Measurements from ENCODE around the gene CHD9.

The CHD9 gene

GRCh38 chr16:53130159-53131049, 75.6 kb downstream of the CHD9 start:
- Histone ChIP-seq H3K9me3 (ENCODE audit: control insufficient read depth, insufficient read depth, low read depth, low read length) (no peaks in the 10 kb centered on the region), H3K4me3 (ENCODE audit: low read depth, low read length) (peak overlapping the region; percentile 79), H3K36me3 (ENCODE audit: control insufficient read depth in 2 of 2, insufficient read depth in 1 of 2, low read length in 2 of 2) (no peaks in the 10 kb centered on the region), H3K27ac (ENCODE audit: extremely low read depth, low read depth, low read length) (peak overlapping the region; percentile 62; the same call in 1 of the 2 replicates), H3K4me1 (ENCODE audit: control insufficient read depth, insufficient read depth, low read length) (no peaks in the 10 kb centered on the region)
- ChIA-PET POLR2A (interaction anchor here (0.5 to 1.5 kb wide), 3 partner anchors 31 to 79 kb away, joined by 6 to 7 read pairs (median 6); partner anchors contain the start of gene CHD9), CTCF (interaction anchor here (0.9 to 1.5 kb wide), 4 partner anchors 26 to 85 kb away, joined by 3 to 4 read pairs (median 4); no protein-coding TSS in a partner anchor)
- TF ChIP-seq ZXDB (tag by site-specific recombination; IDR thresholded peaks at IDR 0.05) (peak; percentile 74), ZNF24 (tag by site-specific recombination; IDR thresholded peaks at IDR 0.05) (no peak), ZNF621 (tag by site-specific recombination; IDR thresholded peaks at IDR 0.05) (no peak), ZNF121 (tag by site-specific recombination; IDR thresholded peaks at IDR 0.05) (no peak), ZNF677 (tag by site-specific recombination; IDR thresholded peaks at IDR 0.05) (no peak), SP3 (tag by site-specific recombination; IDR thresholded peaks at IDR 0.05) (peak; percentile 73), PRDM6 (tag by site-specific recombination; IDR thresholded peaks at IDR 0.05) (no peak), ZNF266 (tag by site-specific recombination; IDR thresholded peaks at IDR 0.05; ENCODE audit: low read depth) (no peak), ZNF146 (tag by site-specific recombination; IDR thresholded peaks at IDR 0.05) (no peak), MZF1 (tag by site-specific recombination; IDR thresholded peaks at IDR 0.05; ENCODE audit: borderline replicate concordance) (peak; percentile 75; the same call in 1 of the 2 replicates), ZNF362 (tag by site-specific recombination; IDR thresholded peaks at IDR 0.05) (no peak), ZNF658 (tag by site-specific recombination; IDR thresholded peaks at IDR 0.05) (no peak), ZNF580 (tag by site-specific recombination; IDR thresholded peaks at IDR 0.05) (no peak), ZFP41 (tag by site-specific recombination; IDR thresholded peaks at IDR 0.05; ENCODE audit: borderline replicate concordance) (no peak), ZFP3 (tag by site-specific recombination; IDR thresholded peaks at IDR 0.05; ENCODE audit: low read depth) (no peak), ZNF555 (tag by site-specific recombination; conservative IDR thresholded peaks at IDR 0.05) (no peak), ZNF776 (tag by site-specific recombination; IDR thresholded peaks at IDR 0.05; ENCODE audit: borderline replicate concordance) (no peak), KLF8 (tag by site-specific recombination; IDR thresholded peaks at IDR 0.05) (0 out of 2 replicates have a peak, but pooled peaks have one; percentile 68), GLIS1 (tag by site-specific recombination; IDR thresholded peaks at IDR 0.05) (peak; percentile 65), SP2 (tag by site-specific recombination; IDR thresholded peaks at IDR 0.05) (peak; percentile 73), ZSCAN30 (tag by site-specific recombination; IDR thresholded peaks at IDR 0.05) (peak; percentile 29; the same call in 1 of the 2 replicates), ZNF354C (tag by site-specific recombination; IDR thresholded peaks at IDR 0.05; ENCODE audit: borderline replicate concordance, low read depth) (no peak), OSR2 (tag by site-specific recombination; IDR thresholded peaks at IDR 0.05) (no peak), KLF7 (tag by site-specific recombination; IDR thresholded peaks at IDR 0.05; ENCODE audit: borderline replicate concordance) (no peak), ZNF623 (tag by site-specific recombination; IDR thresholded peaks at IDR 0.05) (no peak), ZNF548 (tag by site-specific recombination; IDR thresholded peaks at IDR 0.05) (no peak), RBAK (tag by site-specific recombination; IDR thresholded peaks at IDR 0.05) (no peak), SCRT1 (tag by site-specific recombination; IDR thresholded peaks at IDR 0.05; ENCODE audit: borderline replicate concordance) (no peak)
- TF ChIP-seq, protein P1, sequence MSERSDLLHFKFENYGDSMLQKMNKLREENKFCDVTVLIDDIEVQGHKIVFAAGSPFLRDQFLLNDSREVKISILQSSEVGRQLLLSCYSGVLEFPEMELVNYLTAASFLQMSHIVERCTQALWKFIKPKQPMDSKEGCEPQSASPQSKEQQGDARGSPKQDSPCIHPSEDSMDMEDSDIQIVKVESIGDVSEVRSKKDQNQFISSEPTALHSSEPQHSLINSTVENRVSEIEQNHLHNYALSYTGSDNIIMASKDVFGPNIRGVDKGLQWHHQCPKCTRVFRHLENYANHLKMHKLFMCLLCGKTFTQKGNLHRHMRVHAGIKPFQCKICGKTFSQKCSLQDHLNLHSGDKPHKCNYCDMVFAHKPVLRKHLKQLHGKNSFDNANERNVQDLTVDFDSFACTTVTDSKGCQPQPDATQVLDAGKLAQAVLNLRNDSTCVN (tag by site-specific recombination; optimal IDR thresholded peaks at IDR 0.05) = peak; percentile 69
- TF ChIP-seq, protein P2, sequence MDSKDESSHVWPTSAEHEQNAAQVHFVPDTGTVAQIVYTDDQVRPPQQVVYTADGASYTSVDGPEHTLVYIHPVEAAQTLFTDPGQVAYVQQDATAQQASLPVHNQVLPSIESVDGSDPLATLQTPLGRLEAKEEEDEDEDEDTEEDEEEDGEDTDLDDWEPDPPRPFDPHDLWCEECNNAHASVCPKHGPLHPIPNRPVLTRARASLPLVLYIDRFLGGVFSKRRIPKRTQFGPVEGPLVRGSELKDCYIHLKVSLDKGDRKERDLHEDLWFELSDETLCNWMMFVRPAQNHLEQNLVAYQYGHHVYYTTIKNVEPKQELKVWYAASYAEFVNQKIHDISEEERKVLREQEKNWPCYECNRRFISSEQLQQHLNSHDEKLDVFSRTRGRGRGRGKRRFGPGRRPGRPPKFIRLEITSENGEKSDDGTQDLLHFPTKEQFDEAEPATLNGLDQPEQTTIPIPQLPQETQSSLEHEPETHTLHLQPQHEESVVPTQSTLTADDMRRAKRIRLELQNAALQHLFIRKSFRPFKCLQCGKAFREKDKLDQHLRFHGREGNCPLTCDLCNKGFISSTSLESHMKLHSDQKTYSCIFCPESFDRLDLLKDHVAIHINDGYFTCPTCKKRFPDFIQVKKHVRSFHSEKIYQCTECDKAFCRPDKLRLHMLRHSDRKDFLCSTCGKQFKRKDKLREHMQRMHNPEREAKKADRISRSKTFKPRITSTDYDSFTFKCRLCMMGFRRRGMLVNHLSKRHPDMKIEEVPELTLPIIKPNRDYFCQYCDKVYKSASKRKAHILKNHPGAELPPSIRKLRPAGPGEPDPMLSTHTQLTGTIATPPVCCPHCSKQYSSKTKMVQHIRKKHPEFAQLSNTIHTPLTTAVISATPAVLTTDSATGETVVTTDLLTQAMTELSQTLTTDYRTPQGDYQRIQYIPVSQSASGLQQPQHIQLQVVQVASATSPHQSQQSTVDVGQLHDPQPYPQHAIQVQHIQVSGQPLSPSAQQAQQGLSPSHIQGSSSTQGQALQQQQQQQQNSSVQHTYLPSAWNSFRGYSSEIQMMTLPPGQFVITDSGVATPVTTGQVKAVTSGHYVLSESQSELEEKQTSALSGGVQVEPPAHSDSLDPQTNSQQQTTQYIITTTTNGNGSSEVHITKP (tag by site-specific recombination; IDR thresholded peaks at IDR 0.05) = peak; percentile 22; the same call in 1 of the 2 replicates

All from HEK293 (cell line).